HG02852 (cell line): ENCODE results near the gene CLSTN1.
"Not testable (repeated sequence)": the region's sequence is repeated elsewhere in the genome, so short reads cannot be mapped to it uniquely, and the experiment has no call there.

Experiments used
- ATAC-seq: cut with Tn5 transposase; IDR thresholded peaks from one replicate; pipeline ENCODE4 v1.9.1; 2021; ENCODE audit warnings: mild to moderate bottlenecking, moderate library complexity; ENCODE audit not compliant: unreplicated experiment

The CLSTN1 gene

DNA sequence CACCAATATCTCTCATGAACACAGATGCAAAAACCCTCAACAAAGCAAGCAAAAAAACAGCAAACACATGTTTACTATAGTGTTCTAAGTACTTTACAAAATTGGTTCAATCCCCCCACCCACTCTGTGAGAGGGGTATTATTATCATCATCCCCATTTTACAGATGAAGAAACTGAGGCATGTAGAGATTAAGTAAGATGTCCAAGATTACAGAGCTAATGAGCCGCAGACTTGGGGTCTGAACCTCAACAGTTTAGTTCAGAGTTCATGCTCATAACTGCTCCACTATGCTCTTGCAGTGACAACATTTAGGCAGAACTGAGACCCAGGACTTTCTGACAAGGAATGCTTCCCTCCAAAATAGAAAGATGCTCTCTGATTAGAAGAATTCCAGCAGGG is 21.9 kb downstream of the CLSTN1 start:
- no peak for ATAC-seq

DNA sequence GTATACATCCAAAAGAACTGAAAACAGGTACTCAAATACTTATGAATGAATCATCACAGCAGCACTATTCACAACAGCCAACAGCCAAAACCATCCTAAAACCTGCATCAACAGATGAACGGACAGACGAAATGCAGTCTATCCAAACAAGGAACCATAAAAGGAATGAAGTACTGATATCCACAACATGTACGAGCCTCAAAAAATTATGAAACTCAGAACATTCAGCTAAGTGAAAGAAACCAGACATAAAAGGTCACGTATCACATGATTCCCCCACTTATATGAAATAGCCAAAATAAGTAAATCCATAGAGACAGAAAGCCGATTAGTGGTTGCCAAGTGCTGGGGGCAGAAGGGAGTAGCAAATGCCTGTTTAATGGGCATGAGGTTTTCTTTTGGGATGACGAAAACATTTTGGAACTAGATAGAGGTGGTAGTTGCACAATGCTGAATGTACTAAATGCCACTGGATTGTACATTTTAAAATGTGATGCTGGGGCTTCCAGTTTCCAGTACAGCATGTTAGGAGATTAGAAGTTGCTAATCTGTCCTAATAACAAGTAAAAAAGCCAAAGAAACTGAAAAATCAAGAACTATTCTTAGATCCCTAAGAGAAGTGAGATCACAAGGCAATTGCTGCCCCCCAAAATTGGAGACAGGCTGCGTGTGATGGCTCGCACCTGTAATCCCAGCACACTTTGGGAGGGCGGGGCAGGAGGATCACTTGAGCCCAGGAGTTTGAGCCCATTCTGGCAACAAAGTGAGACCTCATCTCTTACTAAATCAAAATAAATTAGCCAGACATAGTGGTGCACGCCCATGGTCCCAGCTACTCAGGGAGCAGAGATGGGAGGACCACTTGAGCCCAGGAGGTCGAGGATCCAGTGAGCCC is 25.3 kb downstream of the CLSTN1 start:
- ATAC-seq = no peak

DNA sequence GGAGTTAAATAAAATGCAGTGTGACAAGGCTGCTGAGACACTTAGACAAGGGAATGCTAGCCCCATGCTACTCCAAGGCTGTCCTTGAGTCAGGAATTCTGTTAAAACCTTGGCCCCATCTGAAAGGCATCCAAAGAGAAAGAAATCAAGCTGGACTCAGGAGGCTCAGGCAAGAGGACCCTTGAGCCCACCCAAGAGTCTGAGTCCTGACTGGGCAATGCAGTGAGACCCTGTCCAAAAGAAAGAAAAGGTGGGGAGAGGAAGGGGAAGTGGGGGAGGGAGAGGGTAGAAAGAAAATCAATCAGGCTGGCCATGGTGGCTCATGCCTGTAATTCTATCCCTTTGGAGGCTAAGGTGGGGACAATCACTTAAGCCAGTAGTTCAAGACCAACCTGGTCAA is 26.7 kb downstream of the CLSTN1 start:
- ATAC-seq = no peak

- no peak for ATAC-seq
Observed at GRCh38 chr1:9794081-9794480, 29.7 kb downstream of the CLSTN1 start.

DNA sequence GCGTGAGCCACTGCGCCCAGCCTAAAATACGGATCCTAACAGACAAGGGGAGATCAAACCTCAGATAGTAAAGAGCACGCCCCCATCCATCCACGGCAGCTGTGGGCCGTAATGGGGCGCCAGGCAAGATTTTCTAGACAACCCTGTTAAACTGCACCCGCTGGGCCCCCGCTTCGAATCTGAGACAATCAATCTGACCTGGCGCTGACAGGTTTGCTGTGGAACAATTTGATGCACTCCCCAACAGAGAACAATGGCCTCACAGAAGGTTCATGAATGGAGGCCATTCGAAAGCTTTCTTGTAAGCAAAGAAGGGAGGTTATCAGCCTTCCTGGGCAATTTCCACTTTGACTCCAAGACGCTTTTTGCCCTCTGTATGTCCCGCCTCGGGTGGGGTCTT is 30.5 kb downstream of the CLSTN1 start:
- ATAC-seq = no peak

GRCh38 chr1:9792156-9793042 is 31.4 kb downstream of the CLSTN1 start:
- no peak for ATAC-seq

DNA sequence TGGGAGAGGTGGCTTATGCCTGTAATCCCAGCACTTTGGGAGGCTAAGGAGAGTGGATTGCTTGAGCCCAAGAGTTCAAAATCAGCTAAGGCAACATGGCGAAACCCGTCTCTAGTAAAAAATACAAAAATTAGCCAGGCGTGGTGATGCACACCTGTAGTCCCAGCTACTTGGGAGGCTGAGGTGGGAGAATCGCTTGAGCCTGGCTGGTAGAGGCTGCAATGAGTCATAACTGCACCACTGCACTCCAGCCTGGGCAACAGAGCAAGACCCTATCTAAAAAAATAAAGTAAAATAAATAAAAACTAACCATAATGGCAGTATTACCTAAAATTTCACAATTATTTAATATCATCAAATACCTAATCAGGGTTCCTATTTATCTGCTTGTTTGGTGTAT is 34.1 kb downstream of the CLSTN1 start:
- not testable (repeated sequence) for ATAC-seq

- peak; percentile 70 for ATAC-seq
Observed at GRCh38 chr1:9787702-9788101, 36.1 kb downstream of the CLSTN1 start.

DNA sequence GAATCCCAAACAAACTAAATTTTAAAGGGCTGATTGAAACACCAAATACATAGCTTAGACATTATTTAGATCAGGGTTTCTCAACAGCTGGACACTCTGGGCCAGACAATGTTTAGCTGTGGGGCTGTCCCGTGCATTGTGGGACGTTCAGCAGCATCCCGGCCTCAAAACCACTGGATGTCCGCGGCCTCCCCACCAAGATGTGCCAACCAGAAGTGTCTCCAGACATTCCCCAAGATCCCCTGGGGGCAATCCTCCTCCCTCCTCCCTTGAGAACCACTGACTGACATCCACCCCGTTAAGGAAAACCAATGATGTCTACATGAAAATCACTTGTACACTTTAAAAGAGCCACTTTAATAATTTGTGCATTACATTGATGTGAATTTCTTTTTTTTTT is 38.4 kb downstream of the CLSTN1 start:
- no peak for ATAC-seq

- no peak for ATAC-seq
Observed at GRCh38 chr1:9784508-9785133, 39.1 kb downstream of the CLSTN1 start.

DNA sequence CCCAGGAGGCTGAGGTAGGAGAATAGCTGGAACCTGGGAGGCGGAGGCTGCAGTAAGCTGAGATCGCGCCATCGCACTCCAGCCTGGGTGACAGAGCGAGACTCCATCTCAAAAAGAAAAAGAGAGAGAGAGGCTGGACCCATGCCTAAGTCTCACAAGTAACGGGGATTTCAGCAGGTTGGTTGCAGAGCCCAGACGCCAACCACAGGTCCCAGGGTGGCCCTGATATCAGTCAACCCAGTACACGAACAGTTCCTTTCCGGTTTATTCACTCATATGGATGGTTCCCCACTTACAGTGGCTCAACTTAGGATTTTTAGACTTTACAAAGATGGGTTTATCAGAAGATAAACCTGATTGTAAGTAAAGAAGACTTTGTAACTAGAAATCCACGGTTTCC is 40.9 kb downstream of the CLSTN1 start:
- ATAC-seq = no peak

GRCh38 chr1:9782116-9782751 is 41.5 kb downstream of the CLSTN1 start:
- no peak for ATAC-seq

GRCh38 chr1:9780554-9781110 is 43.1 kb downstream of the CLSTN1 start:
- ATAC-seq = no peak

- ATAC-seq = no peak
Observed at GRCh38 chr1:9778905-9779304, 44.9 kb downstream of the CLSTN1 start.

GRCh38 chr1:9776685-9777084 is 47.1 kb downstream of the CLSTN1 start:
- no peak for ATAC-seq

DNA sequence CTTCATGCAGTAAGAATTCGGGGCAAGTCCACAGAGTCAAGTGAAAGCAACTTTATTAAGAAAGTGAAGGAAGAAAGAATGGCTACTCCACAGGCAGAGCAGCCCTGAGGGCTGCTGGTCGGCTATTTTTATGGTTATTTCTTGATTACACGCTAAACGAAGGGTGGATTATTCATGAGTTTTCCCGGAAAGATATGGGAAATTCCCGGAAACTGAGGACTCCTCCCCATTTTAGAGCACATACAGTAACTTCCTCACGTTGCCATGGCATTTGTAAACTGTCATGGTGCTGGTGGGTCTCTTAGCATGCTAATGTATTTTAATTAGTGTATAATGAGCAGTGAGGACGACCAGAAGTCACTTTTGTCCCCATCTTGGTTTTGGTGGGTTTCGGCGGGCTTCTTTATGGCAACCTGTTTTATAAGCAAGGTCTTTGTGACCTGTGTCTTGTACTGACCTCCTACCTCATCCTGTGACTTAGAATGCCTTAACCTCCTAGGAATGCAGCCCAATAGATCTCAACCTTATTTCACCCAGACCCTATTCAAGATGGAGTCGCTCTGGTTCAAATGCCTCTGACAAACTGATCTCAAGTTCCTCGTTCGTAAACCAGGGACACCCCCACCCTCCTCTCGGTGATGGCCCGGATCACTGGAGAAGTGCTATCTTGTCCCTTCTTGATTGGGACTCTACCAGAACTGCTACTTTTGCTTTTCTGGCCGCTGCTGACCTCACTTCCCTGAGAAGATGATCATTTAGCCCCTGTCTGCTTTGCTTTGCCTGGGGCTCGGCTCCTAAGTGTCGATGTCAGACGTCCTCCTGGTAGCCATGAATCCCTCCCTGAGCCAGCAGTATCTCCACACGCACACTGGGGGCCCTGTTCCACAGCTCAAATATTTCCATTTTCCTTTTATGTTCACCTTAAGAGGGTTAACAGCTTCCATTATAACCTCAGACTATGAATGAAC is 48.8 kb downstream of the CLSTN1 start:
- no peak for ATAC-seq

DNA sequence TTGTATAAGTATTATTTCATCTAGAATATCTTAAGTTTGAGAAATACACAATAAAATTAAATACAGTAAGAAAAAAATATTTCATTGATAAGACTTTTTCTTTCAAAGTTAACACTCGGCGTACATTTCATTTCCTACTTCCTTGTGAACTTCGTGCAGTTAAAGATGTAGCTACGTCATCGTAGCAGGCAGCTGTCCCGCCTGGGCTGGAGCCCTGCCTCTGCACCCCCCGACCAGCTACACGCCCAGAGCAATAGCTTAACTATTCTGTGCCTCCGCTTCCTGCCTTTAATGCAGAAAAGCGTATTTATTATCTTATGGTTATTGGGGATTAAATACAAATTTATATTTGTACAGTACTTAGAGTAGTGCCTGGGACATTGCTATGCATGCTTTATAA is 53.5 kb downstream of the CLSTN1 start:
- ATAC-seq = no peak

DNA sequence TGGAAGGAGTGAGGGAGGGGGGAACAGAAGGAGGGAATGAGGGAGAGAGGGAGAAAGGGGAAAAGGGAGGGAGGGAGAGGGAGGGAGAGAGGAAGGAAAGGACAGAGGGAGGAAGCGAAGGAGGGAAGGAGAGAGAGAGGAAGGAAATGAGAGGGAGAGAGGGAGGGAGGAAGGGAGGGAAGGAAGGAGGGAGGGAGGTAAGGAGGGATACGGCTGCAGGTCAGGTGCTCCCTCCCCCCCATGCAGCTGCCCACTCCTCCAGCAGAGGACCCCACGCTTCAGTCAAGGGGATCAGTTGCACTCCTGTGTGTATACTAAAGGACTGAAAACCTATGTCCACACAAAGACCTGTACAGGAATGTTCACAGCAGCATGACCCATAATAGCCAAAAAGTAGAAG is 54.8 kb downstream of the CLSTN1 start:
- ATAC-seq = no peak

- no peak for ATAC-seq
Observed at GRCh38 chr1:9767964-9768668, 55.6 kb downstream of the CLSTN1 start.
